GM15510 (cell line): ENCODE results near the gene DCAF12.

Experiments used
- POLR2A ChIP-seq: IDR thresholded peaks from 3 replicates; pipeline ENCODE4 v1.6.1; 2011; ENCODE audit warnings: borderline replicate concordance; ENCODE audit not compliant: insufficient read length; ENCODE audit errors: extremely low read depth

Gene DCAF12

GRCh38 chr9:34059281-34059680 is 67.2 kb downstream of the DCAF12 start:
- no peak for TF ChIP-seq POLR2A

DNA sequence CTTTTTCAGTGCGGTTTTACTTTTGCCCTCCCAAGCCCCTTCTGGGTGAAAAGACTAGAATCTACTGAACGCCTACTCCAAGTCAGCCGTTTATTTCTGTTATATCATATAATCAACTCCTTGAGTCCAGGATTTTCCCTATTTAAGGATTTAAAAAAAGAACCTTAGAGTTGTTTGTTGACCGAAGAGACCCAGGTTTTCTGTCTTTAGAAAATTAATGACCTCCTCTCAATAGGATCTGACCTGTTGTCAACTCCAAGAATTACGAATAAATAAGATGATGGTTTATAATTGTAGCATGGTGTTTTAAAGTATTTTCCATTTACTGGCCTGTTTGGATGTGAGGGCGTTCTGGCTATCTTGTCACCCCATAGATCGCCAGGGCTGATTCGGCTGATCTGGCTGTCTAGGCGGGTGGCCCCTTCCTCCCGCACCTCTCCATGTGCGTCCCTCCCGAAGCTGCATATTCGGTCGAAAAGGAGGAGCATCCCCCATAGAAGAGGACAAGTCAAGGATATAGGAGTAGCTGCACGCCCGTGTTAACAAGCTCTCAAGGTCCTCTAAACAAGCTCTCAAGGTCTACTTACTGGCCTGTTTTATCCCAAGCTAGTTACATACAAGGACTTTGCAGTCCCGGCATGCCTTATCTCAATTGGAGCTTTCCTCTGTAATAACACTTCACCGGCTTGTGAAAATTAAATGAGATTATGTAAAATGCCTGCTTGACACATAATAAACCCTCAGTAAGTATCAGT is 76.7 kb downstream of the DCAF12 start:
- no peak for TF ChIP-seq POLR2A

GRCh38 chr9:34048727-34049629 is 77.5 kb downstream of the DCAF12 start, which contains the start of gene UBAP2:
UBAP2 (minus strand) TSS chr9:34048887; CDS start chr9:34017148, 31,739 bp downstream.
- TF ChIP-seq POLR2A: peak; percentile 97

GRCh38 chr9:34047864-34048726 is 78.4 kb downstream of the DCAF12 start:
- no peak for TF ChIP-seq POLR2A

DNA sequence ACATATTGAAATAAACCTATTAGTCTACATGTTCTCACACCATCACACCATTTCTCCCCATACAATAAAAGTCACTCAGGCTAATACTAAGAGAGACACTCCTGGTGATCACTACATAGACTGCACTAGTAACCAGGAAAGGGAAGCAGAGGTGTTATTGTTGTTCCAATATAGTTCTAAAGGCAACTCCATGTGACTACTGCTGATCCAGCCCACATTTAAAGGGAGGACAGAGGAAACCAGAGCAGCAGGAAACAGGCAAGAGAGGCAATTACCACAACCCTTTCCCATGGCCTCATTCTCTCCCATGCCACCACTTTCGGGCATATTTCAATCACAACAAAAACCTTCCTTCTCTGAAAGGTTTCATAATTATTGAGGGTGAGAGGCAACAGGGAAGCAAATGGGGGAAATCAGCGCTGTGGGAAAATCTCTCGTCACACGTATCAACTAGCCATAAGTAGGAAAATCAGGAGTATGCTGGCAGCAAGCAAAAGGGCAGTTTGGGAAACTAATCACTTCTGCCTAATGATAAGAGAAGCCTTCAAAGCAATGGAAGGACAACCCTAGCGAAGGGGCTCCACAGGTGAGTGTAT is 79.6 kb downstream of the DCAF12 start:
- TF ChIP-seq POLR2A: no peak

DNA sequence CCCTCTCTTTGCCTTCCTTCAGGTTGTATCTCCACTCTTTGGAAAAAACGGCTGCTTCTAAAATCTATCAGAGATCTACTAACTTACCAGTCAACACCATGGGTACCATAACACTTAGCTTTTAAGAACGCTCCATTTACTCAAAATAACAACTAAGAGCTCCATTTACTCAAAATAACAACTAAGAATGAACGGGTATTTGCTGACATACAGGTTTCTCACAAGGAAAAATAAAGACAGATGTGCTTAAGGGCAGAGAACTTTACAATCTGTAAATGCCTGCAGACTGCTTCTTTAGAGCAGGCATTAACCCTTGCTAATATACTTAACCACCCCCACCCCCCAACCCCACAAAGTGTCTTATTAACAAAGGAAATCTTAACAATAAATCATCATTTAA is 80.6 kb downstream of the DCAF12 start:
- no peak for TF ChIP-seq POLR2A

GRCh38 chr9:34037626-34038025 is 88.9 kb downstream of the DCAF12 start:
- no peak for TF ChIP-seq POLR2A

DNA sequence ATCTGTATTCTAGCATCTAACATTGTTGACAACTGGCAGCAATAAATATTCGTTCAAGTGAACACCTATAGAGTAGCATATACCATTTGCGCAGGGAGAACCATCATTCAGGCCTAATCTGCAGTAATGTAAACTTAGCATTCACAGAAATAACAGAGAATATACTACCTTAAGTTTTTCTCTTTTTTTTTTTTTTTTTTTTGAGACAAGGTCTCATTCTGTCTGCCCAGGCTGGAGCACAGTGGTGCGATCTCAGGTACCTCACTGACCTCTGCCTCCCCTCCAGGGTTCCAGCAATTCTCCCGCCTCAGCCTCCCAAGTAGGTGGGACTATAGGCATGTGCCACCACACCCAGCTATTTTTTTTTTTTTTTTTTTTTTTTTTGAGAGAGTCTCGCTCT is 89.9 kb downstream of the DCAF12 start:
- no peak for TF ChIP-seq POLR2A
